GM12875 (cell line): ENCODE measurements around the gene MARVELD1.

Experiments
- H3K4me3 ChIP-seq: one replicate; pipeline ENCODE4 v1.5.1; 2011; ENCODE audit warnings: low read depth, low read length, control low read depth
- CTCF ChIP-seq: IDR thresholded peaks from 2 replicates; pipeline ENCODE4 v1.5.1; 2011; ENCODE audit warnings: low read depth, mild to moderate bottlenecking, control low read depth, inconsistent platforms, low read length, moderate library complexity, borderline replicate concordance; ENCODE audit not compliant: insufficient read depth

MARVELD1 gene

GRCh38 chr10:97765201-97765600, 51.7 kb downstream of the MARVELD1 start:
- TF ChIP-seq CTCF = no peak
- H3K4me3 ChIP-seq = no peak overlapping the region

GRCh38 chr10:97766106-97766810, 52.7 kb downstream of the MARVELD1 start:
- no peak overlapping the region for H3K4me3 ChIP-seq
- TF ChIP-seq CTCF = no peak

GRCh38 chr10:97766996-97767924, 53.7 kb downstream of the MARVELD1 start:
- H3K4me3 ChIP-seq = no peak overlapping the region
- no peak for TF ChIP-seq CTCF
